AG10803 (cell line): ENCODE measurements around the gene PSPH.
"Not testable (repeated sequence)": the region's sequence is repeated elsewhere in the genome, so short reads cannot be mapped to it uniquely, and the experiment has no call there.

ENCODE experiments used
- DNase-seq: peaks from one replicate; pipeline ENCODE4 v3.0.0; 2010; ENCODE audit warnings: low read depth
- H3K4me3 ChIP-seq: 2 replicates; pipeline ENCODE4 v1.5.1; 2011; ENCODE audit warnings: mild to moderate bottlenecking, low read length, control low read depth
- TF ChIP-seq, protein P1 (sequence below): conservative IDR thresholded peaks from 2 replicates; pipeline ENCODE4 v1.5.1; 2011; ENCODE audit warnings: mild to moderate bottlenecking, low read length, control low read depth, inconsistent platforms

PSPH gene

DNA sequence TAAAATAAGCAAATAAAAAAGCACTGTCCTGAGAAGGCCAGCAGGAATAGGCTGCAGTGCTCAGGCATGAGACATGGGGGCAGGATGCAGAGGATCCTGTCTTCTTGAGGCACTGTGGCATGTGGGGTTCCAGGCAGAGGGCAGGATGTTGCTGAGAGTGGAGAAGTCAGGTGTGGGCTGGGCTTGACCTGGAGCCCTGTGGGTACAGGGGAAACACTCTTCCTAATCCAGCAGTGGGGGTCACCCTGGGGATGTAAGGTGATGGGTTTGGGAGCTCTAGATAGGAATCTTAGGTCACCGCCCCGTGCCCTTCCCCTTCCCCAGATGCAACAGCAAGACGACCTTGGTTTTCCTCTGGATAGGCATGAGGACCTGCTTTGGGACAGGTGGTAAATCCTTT, 26.4 kb upstream of the PSPH start:
- TF ChIP-seq, protein P1, sequence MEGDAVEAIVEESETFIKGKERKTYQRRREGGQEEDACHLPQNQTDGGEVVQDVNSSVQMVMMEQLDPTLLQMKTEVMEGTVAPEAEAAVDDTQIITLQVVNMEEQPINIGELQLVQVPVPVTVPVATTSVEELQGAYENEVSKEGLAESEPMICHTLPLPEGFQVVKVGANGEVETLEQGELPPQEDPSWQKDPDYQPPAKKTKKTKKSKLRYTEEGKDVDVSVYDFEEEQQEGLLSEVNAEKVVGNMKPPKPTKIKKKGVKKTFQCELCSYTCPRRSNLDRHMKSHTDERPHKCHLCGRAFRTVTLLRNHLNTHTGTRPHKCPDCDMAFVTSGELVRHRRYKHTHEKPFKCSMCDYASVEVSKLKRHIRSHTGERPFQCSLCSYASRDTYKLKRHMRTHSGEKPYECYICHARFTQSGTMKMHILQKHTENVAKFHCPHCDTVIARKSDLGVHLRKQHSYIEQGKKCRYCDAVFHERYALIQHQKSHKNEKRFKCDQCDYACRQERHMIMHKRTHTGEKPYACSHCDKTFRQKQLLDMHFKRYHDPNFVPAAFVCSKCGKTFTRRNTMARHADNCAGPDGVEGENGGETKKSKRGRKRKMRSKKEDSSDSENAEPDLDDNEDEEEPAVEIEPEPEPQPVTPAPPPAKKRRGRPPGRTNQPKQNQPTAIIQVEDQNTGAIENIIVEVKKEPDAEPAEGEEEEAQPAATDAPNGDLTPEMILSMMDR, result no peak
- no peak for DNase-seq
- H3K4me3 ChIP-seq, result no peak overlapping the region

DNA sequence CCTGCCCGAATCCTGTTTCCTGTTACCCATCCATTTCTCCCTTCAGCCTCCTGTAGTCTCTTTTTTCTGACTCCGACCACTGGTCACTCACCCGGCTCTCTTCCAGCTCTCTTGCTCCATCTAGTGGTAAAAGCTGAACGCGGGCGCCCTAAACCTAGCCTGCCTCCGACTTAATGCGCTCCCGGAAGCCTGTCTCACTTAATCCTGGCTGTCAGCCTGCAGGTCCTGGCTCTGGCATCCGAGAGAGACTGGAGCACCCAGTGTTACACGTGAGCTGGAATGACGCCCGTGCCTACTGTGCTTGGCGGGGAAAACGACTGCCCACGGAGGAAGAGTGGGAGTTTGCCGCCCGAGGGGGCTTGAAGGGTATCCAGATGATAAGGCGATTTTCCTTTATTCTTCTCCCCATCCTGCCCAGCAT, 23.1 kb upstream of the PSPH start:
- TF ChIP-seq, protein P1, result peak; percentile 95
- DNase-seq, result peak; percentile 76

DNA sequence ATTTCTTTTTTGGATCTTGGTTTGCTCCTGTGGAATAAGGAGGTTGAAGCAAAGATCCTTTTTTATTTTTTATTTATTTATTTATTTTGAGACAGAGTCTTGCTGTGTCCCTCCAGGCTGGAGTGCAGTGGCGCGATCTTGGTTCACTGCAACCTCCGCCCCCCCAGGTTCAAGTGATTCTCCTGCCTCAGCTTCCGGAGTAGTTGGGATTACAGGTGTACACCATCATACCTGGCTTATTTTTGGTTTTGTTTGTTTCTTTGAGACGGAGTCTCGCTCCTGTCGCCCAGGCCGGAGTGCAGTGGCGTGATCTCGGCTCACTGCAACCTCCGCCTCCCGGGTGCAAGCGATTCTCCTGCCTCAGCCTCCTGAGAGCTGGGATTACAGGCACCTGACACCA, 15.1 kb upstream of the PSPH start:
- not testable (repeated sequence) for H3K4me3 ChIP-seq

More for the DNA sequence above, 23.1 kb upstream of the PSPH start:
- no peak overlapping the region for H3K4me3 ChIP-seq

DNA sequence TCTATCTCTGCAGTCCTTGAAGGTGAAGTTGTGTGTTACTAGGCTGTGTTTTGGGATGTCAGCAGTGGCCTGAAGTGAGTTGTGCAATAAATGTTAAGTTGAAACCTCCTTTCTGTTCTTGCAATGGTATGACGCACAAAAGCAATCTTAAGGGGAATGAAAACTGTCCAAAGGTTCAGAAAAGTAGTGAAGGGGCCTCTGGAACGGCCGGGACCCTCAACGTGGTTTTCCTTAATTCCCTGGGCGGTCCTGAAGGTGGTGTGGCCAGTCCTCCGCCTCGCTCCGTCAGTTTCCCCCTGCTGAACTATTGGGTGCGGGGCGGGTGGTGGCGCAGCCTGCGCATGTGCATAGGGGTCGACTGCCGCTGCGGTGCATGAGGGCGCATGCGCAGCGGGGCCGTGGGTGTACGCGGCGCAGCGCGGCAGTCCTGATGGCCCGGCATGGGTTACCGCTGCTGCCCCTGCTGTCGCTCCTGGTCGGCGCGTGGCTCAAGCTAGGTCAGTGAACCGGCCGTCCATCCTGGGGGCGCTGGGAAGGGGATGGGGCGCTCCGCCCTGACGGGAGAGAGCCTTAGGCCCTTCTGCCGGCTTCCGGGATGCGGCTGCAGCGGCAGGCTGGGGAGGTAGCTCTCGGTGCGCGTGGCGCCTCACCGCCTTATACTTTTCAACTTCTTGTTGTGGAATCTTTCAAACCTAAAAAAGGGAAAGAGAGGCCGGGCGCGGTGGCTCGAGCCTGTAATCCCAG, 12.8 kb upstream of the PSPH start, which contains the start of gene SUMF2:
SUMF2 (plus strand) TSS at position 405 of the 744 bp plus-strand sequence; CDS start at position 431, 26 bp downstream.
- H3K4me3 ChIP-seq, result peak within 1 kb of the TSS; percentile 93
- peak; percentile 85 for DNase-seq
- TF ChIP-seq, protein P1, result peak; percentile 17; the same call in 1 of the 2 replicates

More for the DNA sequence above, 15.1 kb upstream of the PSPH start:
- DNase-seq, result not testable (repeated sequence)

DNA sequence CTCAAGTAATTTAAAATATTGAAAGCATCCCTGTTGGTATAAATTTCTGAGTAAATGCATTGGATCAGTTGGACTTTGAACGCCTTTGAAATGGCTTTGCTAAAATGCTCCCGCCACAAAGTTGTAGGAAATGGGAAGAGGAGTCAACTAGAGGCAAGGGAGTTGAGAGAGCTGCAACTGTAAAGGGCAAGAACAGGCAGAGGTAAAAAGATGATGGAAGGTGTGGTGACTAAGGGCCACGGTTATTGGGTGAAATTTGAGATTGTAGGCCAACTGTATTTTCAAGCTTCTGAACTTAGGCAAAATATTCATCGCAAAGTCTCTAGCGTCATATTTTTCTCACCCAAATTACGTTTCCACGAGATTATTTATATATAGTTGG, 12.2 kb upstream of the PSPH start:
- no peak overlapping the region for H3K4me3 ChIP-seq
- TF ChIP-seq, protein P1, result no peak
- DNase-seq, result no peak

DNA sequence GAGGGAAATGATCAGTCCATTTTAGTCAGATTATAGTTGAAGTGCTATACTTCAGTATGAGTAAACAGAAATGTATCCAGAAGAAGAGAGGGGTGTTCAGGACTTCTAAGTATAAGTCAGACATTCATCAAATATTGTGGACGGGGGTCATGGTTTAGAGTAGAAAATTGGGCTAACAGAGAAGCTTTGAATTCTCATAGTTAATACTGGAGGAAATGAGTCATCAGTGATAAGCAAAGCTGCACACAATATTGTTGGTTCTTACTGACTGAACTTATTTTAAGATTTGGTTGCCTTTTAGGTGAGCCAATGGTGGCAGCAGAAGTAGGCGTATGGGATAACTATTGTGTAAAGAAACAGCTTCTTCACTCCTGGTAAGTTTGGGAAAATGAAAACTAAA, 11.1 kb upstream of the PSPH start:
- H3K4me3 ChIP-seq, result no peak overlapping the region
- TF ChIP-seq, protein P1, result no peak
- peak; percentile 20 for DNase-seq

DNA sequence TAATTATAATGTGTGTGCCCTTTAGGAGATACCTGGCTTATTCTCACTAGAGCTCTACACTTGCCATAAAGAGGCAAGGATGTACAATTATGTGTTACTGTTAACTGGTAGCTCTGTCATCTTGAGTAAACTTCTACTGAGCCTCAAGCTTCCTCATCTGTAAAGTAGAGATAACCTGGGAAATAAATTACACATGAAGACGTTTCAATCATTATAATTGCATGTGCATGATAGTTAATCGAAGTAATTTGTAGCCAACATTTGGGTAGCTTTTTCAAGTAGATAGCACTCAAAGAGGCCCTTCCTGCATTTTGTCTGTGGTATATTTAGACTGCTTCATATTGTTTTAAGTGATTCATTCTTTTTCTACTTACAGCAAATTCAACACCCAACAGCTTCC, 2.7 kb upstream of the PSPH start:
- no peak overlapping the region for H3K4me3 ChIP-seq
- DNase-seq, result no peak
- TF ChIP-seq, protein P1, result no peak

DNA sequence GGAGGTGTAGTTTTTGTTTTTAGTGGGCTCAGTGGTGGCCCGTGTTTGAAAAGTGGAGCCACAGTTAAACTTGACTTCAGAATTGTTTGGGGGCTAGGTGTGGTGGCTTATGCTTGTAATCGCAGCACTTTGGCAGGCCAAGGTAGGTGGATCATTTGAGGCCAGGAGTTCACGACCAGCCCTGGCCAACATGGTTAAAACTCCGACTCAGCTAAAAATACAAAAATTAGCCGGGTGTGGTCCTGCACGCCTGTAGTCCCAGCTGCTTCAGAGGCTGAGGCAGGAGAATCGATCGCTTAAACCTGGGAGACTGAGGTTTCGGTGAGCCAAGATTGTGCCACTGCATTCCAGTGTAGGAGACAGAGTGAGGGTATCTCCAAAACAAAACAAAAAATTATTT, 2.1 kb upstream of the PSPH start:
- H3K4me3 ChIP-seq, result no peak overlapping the region

More for the DNA sequence above, 2.1 kb upstream of the PSPH start:
- TF ChIP-seq, protein P1, result no peak
- DNase-seq, result no peak
